D341Med (cell line): ENCODE measurements around the gene BRAF.
"Not testable (repeated sequence)": the region's sequence is repeated elsewhere in the genome, so short reads cannot be mapped to it uniquely, and the experiment has no call there.

Experiments used
- DNase-seq: peaks from one replicate; pipeline ENCODE4 v3.0.0; 2012; ENCODE audit warnings: low spot score

The BRAF gene

DNA sequence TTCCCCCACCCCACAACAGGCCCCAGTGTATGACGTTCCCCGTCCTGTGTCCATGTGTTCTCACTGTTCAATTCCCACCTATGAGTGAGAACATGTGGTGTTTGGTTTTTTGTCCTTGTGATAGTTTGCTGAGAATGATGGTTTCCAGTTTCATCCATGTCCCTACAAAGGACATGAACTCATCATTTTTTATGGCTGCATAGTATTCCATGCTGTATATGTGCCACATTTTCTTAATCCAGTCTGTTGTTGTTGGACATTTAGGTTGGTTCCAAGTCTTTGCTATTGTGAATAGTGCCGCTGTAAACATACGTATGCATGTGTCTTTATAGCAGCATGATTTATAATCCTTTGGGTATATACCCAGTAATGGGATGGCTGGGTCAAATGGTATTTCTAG is 216.0 kb downstream of the BRAF start:
- not testable (repeated sequence) for DNase-seq

DNA sequence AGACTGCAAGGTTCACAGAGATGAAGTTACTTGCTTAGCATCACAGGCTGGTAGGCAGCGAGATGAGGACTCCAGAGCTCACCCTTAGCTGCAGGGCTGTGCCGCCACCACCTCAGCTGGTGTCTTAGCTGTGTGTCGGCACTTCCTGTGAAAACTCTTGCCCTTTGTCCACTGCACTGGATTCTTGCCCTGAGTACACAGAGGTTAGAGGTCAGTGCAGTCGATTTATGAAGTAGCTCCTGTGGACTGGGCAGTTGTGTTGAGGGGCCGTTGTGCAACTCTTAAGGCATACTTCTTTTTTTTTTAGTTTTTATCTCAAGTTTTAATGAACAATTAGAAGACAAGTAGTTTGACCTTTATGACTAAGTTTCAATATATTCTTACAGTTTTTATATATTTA is 217.6 kb downstream of the BRAF start:
- DNase-seq = no peak

DNA sequence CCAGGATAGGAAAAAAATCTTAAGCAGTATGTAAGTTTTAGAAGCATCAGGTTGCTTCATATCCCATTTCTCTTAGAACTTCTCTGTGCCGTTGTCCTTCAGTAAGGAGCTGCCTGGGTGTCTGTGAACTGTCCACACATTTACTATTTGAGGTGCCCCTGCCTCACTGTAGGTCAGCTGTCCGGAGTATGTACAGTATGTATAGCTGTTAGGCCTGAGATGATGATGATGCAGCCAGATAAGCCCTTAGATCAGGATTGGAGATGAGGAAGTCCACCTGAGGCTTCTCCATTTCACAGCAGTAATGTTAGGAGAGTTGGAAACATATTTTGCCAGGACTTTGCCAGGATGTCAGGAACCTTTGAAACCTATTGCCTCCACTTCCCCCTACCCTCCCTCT is 220.5 kb downstream of the BRAF start:
- DNase-seq = no peak

GRCh38 chr7:140702774-140703173 is 222.0 kb downstream of the BRAF start:
- no peak for DNase-seq

DNA sequence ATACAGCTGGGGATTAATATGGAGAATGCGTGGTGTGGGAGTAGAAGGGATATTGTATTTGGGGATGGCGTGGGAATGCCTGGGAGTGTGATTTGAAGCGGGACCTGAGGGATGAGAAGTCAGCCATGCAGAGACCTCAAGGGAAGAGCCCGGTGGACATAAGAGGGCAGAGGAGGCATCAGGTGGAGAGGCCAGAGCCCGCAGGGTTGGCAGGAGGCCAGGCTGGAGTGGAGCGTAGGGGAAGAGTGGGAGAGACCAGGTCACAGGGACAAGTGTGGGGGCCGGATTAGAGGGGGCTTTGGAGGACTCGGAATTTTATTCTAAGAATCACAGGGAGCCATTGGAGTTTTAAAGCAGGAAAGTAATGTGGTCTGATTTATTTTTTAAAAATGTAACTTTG is 226.3 kb downstream of the BRAF start:
- peak; percentile 34 for DNase-seq

DNA sequence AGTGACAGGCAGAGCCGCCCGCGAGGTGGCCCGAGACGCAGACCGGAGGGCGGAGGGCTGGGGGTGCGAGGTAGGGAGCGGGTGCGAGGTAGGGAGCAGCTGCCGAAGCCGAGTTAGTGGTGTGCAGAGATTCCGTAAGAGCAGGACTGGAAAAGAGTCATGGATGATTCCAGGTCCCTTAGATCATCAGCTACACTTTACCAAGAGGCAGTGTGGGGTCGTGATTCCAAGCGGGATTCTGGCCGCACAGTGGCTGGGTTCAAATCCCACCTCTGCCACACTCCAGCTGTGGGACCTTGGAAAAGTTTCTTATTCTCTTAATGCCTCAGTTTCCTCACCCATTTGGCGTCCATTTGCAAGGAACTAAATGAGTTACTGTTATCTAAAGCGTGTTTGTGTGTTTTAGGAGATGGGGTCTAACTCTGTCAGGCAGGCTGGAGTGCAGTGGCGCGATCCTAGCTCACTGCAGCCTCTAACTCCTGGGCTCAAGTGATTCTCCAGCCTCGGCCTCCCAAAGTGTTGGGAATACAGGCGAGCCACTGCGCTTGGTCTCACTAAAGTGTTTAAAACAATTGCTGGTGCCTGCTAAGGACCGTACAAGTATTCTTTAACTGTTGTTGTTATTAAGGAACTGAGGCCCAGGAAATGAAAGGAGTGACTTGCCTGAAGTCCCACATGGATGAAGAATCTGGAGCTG is 227.1 kb downstream of the BRAF start:
- DNase-seq = no peak

- DNase-seq = peak; percentile 88
Measured at GRCh38 chr7:140696680-140697446, 227.9 kb downstream of the BRAF start, which contains the start of gene NDUFB2. Gene NDUFB2 (plus strand): TSS chr7:140696708. CDS start chr7:140696745, 37 bp downstream.

GRCh38 chr7:140696024-140696679 is 228.6 kb downstream of the BRAF start:
- DNase-seq = peak; percentile 96

- DNase-seq = no peak
Measured at GRCh38 chr7:140695381-140695780, 229.3 kb downstream of the BRAF start.

DNA sequence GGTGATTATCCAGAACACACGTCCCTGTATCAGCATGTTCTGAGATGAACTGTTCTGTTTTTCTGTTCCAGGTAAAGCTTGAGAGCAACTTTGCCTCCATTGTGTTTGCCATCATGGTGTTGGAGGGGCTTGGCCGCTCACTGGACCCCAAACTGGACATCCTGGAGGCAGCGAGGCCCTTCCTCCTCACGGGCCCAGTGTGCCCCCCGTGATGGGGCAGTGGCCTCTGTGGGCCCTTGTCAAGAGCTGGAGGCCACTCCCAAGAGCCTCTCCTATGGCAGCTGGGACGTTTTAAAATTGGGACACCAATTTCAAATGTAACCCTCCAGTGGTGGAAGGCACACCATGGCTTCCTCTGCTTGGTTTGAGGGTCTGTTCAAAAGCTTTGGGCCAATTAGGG is 230.1 kb downstream of the BRAF start:
- no peak for DNase-seq

GRCh38 chr7:140693849-140694248 is 230.9 kb downstream of the BRAF start:
- not testable (repeated sequence) for DNase-seq

DNA sequence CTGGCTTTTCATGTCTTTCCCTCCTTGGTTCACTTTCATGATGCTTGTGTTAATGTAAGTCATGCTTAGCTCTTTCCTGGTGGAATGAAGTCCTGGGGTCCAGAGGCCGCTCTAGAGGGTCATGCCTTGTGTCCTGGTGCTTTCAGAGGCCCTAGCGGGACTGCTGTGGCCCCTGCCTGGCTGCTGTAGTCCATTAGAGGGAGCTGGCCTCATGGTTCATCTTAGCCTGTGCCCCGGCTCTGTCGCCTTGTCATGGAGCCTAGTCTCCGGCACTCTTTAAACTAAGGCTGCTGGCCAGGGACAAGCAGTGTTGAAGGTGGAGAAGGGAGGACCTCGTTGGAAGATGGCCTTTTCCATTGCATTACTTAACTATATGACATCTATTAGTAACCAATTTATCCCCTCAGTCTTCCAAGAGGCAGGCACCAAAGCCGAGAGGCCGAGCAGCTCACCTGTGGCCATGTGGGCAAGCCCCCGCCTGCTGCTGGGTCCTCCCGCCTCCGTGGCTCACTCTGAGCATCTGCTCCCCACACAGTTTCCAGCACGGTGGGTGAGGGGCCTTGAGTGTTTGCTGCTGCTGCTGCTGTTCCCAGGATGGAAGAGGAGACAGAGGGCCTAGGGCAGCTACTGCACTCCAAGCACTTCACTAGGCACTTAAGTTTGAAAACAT is 233.2 kb downstream of the BRAF start:
- peak; percentile 25 for DNase-seq

DNA sequence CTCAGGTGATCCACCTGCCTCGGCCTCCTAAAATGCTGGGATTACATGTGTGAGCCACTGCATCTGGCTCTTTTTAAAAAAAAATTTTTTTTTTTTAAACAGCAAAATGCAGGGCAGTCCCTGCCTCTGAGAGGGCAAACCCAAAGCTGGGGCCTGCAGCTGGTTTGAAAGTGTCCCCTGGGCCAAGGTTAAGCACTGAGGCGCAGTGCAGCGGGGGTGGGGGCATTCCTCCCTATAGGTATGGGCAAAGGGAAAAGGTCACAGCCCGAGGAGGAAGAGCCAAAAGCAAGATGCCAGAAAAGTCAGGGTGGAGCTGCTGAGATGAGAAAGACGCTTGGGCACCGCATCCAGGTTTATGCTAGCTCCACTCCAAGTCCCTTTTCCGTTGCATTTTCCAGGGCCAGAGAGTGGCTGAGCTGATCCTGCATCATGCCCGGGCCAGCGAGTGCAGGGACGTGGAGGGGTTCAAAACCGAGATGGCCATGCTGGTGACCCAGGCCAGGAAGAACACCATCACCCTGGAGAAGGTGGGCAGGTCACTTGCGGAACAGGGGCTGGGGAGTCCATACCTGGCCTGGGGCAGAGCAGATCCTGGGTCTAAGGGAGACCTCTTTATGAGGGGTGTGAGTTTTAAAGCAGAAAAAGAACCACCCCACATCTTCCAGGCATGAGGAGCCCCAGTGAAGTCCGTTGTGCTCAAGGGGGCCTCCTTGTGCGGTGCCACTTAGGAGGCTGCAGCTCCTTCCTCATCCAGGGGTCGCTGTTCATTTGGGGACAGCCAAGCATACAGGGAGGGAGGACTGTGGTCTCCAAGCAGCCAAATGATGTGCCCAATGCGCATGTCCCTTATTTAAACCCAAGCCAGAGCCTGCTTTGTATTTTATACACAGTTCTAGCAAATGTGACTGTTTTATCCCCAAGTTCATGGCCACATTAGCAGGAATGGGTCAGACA is 235.3 kb downstream of the BRAF start:
- DNase-seq = no peak

DNA sequence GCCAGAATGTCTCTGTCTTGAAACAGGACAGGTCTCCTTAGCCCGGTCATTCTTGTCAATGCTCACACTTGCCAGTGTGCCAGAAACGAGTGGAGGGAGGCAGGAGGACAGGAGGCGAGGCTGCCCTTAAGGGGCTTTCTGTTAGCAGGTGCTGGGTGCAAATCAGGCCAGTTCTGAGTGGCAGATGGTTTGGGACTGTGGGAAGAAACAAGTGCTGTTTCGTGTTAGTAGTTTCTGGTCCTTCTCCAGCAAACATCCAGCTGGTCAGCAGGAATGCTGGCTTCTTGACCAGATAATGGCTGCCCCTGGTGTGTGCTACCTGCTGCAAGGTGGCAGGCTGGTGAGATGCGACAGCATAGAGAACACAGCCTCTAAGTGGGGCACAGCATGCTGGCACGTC is 236.4 kb downstream of the BRAF start:
- DNase-seq = no peak

GRCh38 chr7:140686921-140687320 is 237.8 kb downstream of the BRAF start:
- DNase-seq = no peak

DNA sequence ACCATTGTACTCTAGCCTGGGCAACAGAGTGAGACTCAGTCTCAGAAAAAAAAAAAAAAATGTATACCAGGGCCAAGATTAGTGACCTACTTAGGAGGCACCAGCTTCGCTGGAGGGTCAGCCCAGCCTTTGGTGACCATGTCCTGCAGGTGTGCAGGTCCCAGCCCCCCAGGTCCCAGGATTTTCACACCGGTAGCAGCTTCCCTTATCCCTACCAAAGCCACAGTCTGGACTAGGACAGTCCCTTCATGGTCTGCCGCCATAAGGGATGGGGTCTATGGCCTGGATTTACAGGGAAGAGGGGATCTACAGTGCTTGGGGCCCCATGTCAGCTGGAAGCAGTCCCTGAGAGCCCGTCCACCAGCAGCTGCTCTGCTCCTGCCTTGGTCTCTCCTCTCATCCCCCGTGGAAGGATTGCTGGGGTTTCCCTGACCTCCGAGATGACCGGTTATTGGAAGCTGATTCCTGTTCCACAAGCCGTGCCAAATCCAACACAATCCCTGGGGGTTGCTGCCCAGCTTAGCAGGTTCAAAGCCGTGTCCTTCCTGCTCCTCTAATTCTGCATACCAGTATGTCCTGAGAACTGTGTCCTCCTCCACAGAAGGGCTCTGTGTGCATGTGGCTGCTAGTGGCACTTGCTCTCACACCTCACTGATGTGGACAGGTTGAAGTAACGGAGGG is 239.2 kb downstream of the BRAF start:
- no peak for DNase-seq

- DNase-seq = no peak
Measured at GRCh38 chr7:140684066-140684950, 240.4 kb downstream of the BRAF start.

- DNase-seq = no peak
Measured at GRCh38 chr7:140683657-140684056, 241.1 kb downstream of the BRAF start.

- no peak for DNase-seq
Measured at GRCh38 chr7:140681766-140682165, 243.0 kb downstream of the BRAF start.

DNA sequence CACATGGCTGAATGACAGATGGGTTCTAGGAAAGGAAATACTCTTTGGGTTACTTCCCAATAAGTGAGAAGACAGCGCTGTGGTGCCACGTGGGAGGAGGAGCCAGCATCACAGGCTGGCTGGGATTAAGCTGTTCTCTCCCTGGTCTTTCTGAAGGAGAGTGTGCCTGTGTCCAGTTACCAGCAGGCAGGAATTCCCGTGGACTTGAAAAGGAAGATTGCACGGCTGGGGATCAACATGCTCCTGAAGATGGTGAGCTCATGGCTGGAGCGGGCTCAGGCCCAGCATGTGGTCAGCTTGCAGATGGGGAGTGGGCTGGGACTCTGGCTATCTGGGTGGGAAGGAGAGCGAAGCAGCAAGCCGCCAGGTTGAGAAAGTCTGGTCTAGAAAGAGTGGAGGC is 243.8 kb downstream of the BRAF start:
- no peak for DNase-seq
